HK-2 (cell line): Measurements from ENCODE around the gene E2F1.

Experiments
- DNase-seq: peaks from one replicate; pipeline ENCODE4 v3.0.0-alpha.2; 2018; ENCODE audit not compliant: unreplicated experiment

E2F1 gene

GRCh38 chr20:33686100-33686983 lies at the start of gene E2F1:
E2F1 (minus strand) TSS chr20:33686385; CDS start chr20:33686264, 121 bp downstream.
- peak; percentile 99 for DNase-seq

GRCh38 chr20:33733654-33734576 lies 47.7 kb upstream of the E2F1 start:
- no peak for DNase-seq

GRCh38 chr20:33732166-33732970 lies 46.2 kb upstream of the E2F1 start:
- no peak for DNase-seq

GRCh38 chr20:33731693-33732165 lies 45.5 kb upstream of the E2F1 start, which contains the start of gene ZNF341:
ZNF341 (plus strand) TSS chr20:33731996; CDS start chr20:33732022, 26 bp downstream.
- DNase-seq: peak; percentile 91

- DNase-seq: no peak
Observed at GRCh38 chr20:33730946-33731692, 44.9 kb upstream of the E2F1 start.

GRCh38 chr20:33729101-33729500 lies 42.9 kb upstream of the E2F1 start:
- no peak for DNase-seq

GRCh38 chr20:33728463-33728862 lies 42.3 kb upstream of the E2F1 start:
- DNase-seq: no peak

- DNase-seq: no peak
Observed at GRCh38 chr20:33727806-33728205, 41.6 kb upstream of the E2F1 start.

GRCh38 chr20:33727115-33727479 lies 40.9 kb upstream of the E2F1 start:
- no peak for DNase-seq

- no peak for DNase-seq
Observed at GRCh38 chr20:33725607-33726264, 39.6 kb upstream of the E2F1 start.

- DNase-seq: no peak
Observed at GRCh38 chr20:33724439-33725094, 38.4 kb upstream of the E2F1 start.

GRCh38 chr20:33721391-33722140 lies 35.4 kb upstream of the E2F1 start:
- DNase-seq: no peak

GRCh38 chr20:33719989-33720709 lies 34.0 kb upstream of the E2F1 start, which contains the start of gene PXMP4:
PXMP4 (minus strand) TSS chr20:33720310; CDS start chr20:33720207, 103 bp downstream.
- peak; percentile 95 for DNase-seq

GRCh38 chr20:33719277-33719988 lies 33.2 kb upstream of the E2F1 start:
- no peak for DNase-seq

- no peak for DNase-seq
Observed at GRCh38 chr20:33716498-33716897, 30.3 kb upstream of the E2F1 start.

GRCh38 chr20:33713865-33714367 lies 27.7 kb upstream of the E2F1 start:
- no peak for DNase-seq

GRCh38 chr20:33711446-33711738 lies 25.2 kb upstream of the E2F1 start:
- DNase-seq: no peak
